Measurements from ENCODE around the gene LIPA.

- TF ChIP-seq CTCF (IDR thresholded peaks at IDR 0.05) (no peak), POLR2A (IDR thresholded peaks at IDR 0.05) (no peak)
Observed at GRCh38 chr10:89236226-89236797, 15.3 kb downstream of the LIPA start.
